HFFc6 (cell line): ENCODE data around the gene CCDC40. TPM values are rescaled to one million over a fixed set of nuclear protein-coding genes. Genes with fewer than 3 reads are reported as not detected.
"Not testable (repeated sequence)": the region's sequence is repeated elsewhere in the genome, so short reads cannot be mapped to it uniquely, and the experiment has no call there.

Experiments used
- DNase-seq: peaks from one replicate; pipeline ENCODE4 v3.0.0-alpha.2; 2018
- H3K27ac Mint-ChIP-seq: 2 replicates; pipeline ENCODE4 v1.8.0; 2020; ENCODE audit warnings: mild to moderate bottlenecking, mixed read lengths
- H3K27me3 Mint-ChIP-seq: 2 replicates; pipeline ENCODE4 v1.8.0; 2021; ENCODE audit warnings: mild to moderate bottlenecking, moderate library complexity, mixed read lengths; ENCODE audit not compliant: insufficient read depth
- H3K36me3 Mint-ChIP-seq: 2 replicates; pipeline ENCODE4 v1.8.0; 2021; ENCODE audit warnings: low read depth, mixed read lengths
- H3K4me1 Mint-ChIP-seq: 2 replicates; pipeline ENCODE4 v1.8.0; 2020; ENCODE audit warnings: low read depth, mixed read lengths
- H3K4me3 Mint-ChIP-seq: 2 replicates; pipeline ENCODE4 v1.8.0; 2020; ENCODE audit warnings: mild to moderate bottlenecking, moderate library complexity, mixed read lengths
- H3K9me3 Mint-ChIP-seq: 2 replicates; pipeline ENCODE4 v1.8.0; 2020; ENCODE audit warnings: mild to moderate bottlenecking, mixed read lengths
- total RNA-seq, 6 experiments: library from RNA; stranded (reverse); fragmentation: NEBNext Ultra II Directional; extraction: Animal tissue kit (Norgen Biotek cat#: 25700); gene quantifications; 2 replicates in 1 of 6; 3 replicates in 5 of 6; pipeline ENCODE4 v1.2.3, GENCODE V29; 2021
- TF ChIP-seq, protein P1 (sequence below): fragments of 200-600 bp; sonication (generic); IDR thresholded peaks from 2 replicates; pipeline ENCODE4 v1.5.0; 2021; ENCODE audit warnings: antibody characterized with exemption, mild to moderate bottlenecking

The CCDC40 gene
- total RNA-seq, 6 experiments from 2014 or later, result 1.7 to 3.2 (median 2.1) TPM

DNA sequence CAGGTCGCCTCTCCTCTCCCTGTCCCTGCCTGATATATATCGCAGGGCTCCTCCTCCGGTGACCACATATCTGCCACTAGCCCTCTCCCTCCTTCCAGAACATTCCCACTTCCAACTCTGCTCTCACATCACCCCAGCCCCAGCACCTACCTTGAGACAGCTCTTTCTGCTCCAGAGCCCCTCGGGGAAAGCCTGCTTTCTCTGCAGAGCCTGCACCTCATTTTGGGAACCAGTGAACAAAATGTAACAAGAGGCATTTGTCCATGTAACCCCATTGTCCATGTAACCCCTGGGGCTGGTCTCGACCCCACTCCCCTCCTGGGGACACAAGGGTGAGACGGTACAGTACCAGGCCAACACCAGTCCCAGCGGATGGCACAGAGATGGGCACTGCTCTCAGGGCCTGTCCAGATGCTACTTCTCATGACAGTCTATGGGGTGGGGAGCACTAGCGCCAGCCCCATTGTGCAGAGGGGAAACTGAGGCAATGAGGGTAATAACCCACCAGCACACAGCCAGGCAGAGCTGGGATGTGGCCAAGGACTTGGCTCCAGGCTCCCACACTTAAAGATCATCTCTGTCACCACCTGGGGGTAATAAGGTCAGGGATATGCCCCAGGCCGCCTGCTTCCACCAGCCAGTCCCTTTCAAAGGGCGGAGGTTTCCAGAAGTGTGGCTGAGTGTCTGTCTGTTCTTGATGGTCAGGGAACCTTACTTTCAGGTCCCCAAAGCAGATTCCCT, 43.6 kb upstream of the CCDC40 start:
- H3K4me1 Mint-ChIP-seq, result peaks cover 29% of the 10 kb centered on the region
- TF ChIP-seq, protein P1, sequence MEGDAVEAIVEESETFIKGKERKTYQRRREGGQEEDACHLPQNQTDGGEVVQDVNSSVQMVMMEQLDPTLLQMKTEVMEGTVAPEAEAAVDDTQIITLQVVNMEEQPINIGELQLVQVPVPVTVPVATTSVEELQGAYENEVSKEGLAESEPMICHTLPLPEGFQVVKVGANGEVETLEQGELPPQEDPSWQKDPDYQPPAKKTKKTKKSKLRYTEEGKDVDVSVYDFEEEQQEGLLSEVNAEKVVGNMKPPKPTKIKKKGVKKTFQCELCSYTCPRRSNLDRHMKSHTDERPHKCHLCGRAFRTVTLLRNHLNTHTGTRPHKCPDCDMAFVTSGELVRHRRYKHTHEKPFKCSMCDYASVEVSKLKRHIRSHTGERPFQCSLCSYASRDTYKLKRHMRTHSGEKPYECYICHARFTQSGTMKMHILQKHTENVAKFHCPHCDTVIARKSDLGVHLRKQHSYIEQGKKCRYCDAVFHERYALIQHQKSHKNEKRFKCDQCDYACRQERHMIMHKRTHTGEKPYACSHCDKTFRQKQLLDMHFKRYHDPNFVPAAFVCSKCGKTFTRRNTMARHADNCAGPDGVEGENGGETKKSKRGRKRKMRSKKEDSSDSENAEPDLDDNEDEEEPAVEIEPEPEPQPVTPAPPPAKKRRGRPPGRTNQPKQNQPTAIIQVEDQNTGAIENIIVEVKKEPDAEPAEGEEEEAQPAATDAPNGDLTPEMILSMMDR, result no peak
- H3K4me3 Mint-ChIP-seq, result peak overlapping the region; percentile 81
- H3K36me3 Mint-ChIP-seq, result no peaks in the 10 kb centered on the region
- no peak for DNase-seq
- H3K27ac Mint-ChIP-seq, result peak overlapping the region; percentile 85
- H3K27me3 Mint-ChIP-seq, result no peaks in the 10 kb centered on the region; the same call in 1 of the 2 replicates
- no peaks in the 10 kb centered on the region for H3K9me3 Mint-ChIP-seq

DNA sequence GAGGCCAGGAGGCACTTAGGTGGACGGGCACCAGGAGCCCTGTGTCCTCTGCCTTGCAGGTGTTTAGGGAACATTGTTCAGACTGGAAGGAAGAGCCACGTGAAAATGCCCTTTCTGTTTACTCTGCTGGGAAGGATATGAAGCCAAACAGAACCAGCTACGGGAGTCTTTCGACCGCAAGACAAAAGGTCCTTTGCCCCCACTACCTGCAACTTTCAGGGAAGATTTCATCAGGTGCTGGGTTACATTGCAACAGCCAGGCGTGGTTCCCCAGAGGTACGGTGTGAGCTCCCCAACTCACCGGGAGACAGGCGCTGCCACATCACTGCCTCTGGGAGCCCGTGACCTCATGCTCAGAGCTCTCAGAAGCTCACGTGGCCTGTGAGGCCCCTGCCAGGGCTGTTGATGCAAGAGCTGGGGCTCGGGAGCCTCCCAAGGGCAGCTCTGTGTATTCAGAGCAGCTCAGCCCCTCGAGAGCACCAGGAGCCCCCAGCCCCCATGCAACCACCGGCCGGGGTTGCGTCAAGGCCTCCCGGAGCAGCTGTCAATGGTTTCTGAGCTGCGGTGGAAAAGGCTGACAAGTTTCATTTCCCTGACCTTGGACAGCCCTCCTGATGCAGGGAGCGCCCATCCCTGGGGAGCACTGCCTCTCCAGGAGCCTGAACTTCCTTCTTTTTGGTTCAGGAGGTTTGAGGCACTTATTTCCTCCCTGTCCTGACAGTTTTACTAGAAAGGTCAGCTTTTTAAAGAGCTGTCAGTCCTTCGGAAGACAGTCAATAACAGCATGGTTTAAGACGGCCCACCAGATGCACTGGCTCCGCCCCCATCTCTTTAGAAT, 42.8 kb upstream of the CCDC40 start:
- Mint-ChIP-seq H3K9me3 (no peaks in the 10 kb centered on the region), H3K4me3 (peak overlapping the region; percentile 44), H3K27me3 (no peaks in the 10 kb centered on the region; the same call in 1 of the 2 replicates), H3K36me3 (no peaks in the 10 kb centered on the region), H3K27ac (peak overlapping the region; percentile 85), H3K4me1 (peaks cover 21% of the 10 kb centered on the region)
- TF ChIP-seq, protein P1, result no peak
- peak; percentile 80 for DNase-seq

DNA sequence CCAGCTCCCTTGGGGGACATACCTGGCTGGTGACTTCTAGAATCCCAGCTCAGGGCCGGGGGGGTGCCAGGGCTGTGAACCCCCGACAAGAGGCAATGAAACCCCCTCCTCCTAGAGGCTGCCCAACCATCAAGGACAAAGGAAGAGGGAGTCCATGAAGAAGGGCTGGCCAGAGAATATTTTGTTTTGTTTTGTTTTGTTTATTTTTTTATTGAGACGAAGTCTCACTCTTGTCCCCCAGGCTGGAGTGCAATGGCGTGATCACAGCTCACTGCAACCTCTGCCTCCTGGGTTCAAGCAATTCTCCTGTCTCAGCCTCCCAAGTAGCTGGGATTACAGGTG, 42.2 kb upstream of the CCDC40 start:
- H3K36me3 Mint-ChIP-seq, H3K27me3 Mint-ChIP-seq, H3K9me3 Mint-ChIP-seq, H3K4me3 Mint-ChIP-seq, DNase-seq, H3K27ac Mint-ChIP-seq: not testable (repeated sequence)
- peaks cover 20% of the 10 kb centered on the region for H3K4me1 Mint-ChIP-seq

DNA sequence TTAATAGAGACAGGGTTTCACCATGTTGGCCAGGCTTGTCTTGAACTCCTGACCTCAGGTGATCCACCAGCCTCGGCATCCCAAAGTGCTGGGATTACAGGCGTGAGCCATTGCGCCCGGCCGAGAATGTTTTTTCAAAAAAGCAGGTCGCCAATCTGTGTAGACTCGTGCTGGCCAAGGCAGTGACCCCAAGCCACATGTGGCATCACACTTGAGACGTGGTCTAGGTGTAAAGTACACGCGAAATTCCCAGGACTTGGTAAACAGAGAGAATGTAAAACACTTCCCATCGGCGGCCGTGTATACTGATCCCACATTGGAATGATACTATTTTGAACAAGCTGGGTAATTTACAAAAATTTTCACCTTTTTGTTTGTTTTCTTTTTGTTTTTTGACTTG, 41.8 kb upstream of the CCDC40 start:
- Mint-ChIP-seq H3K27me3 (no peaks in the 10 kb centered on the region; the same call in 1 of the 2 replicates), H3K9me3 (no peaks in the 10 kb centered on the region), H3K4me3 (no peak overlapping the region), H3K27ac (no peak overlapping the region), H3K36me3 (no peaks in the 10 kb centered on the region), H3K4me1 (peaks cover 20% of the 10 kb centered on the region)
- TF ChIP-seq, protein P1, result no peak
- no peak for DNase-seq

DNA sequence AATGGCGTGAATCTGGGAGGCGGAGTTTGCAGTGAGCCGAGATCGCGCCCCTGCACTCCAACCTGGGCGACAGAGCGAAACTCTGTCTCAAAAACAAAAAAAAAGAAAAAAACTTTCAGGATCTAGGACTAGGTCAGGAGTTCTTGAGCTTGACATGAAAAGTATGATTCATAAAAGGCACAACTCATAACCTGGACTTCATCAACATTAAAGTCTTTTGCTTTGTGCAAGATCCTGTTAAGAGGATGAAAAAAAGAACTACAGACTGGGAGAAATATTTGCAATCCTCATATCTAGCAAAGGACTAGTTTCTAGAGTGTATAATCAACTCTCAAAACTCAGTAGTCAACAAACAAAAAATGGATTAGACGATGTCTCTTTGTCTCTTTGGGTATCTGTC, 40.7 kb upstream of the CCDC40 start:
- H3K36me3 Mint-ChIP-seq, result no peaks in the 10 kb centered on the region
- no peaks in the 10 kb centered on the region for H3K9me3 Mint-ChIP-seq
- no peaks in the 10 kb centered on the region; the same call in 1 of the 2 replicates for H3K27me3 Mint-ChIP-seq
- peaks cover 20% of the 10 kb centered on the region for H3K4me1 Mint-ChIP-seq
- DNase-seq, result no peak
- TF ChIP-seq, protein P1, result no peak
- H3K4me3 Mint-ChIP-seq, result no peak overlapping the region
- no peak overlapping the region for H3K27ac Mint-ChIP-seq

DNA sequence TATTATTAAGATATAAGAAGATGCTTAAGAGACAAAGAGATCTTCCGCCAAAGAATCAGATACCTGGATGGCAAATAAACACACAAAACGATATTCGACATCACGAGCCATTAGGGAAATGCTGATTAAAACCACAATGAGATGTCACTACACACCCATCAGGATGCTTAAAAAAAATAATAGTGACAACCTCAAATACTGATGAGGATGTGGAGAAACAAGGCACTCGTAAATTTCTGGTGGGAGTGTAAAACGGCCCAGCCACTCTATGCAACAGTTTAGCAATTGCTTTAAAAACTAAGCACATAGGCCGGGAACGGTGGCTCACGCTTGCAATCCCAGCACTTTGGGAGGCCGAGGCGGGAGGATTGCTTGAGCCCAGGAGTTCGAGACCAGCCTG, 40.2 kb upstream of the CCDC40 start:
- peaks cover 20% of the 10 kb centered on the region for H3K4me1 Mint-ChIP-seq
- DNase-seq, result no peak
- no peaks in the 10 kb centered on the region; the same call in 1 of the 2 replicates for H3K27me3 Mint-ChIP-seq
- no peaks in the 10 kb centered on the region for H3K9me3 Mint-ChIP-seq
- no peak overlapping the region for H3K4me3 Mint-ChIP-seq
- no peak overlapping the region for H3K27ac Mint-ChIP-seq
- TF ChIP-seq, protein P1, result no peak
- H3K36me3 Mint-ChIP-seq, result no peaks in the 10 kb centered on the region
